Measurements from ENCODE around the gene ADGRG4.

ADGRG4 gene

GRCh38 chrX:136354201-136354600 is 53.4 kb downstream of the ADGRG4 start:
- H3K27ac ChIP-seq = no peak overlapping the region
- no peak for DNase-seq (ENCODE audit: low spot score)
- CTCF ChIA-PET = no interaction called here
- TF ChIP-seq CTCF (conservative IDR thresholded peaks at IDR 0.05; ENCODE audit: low read depth) = no peak
- POLR2A ChIA-PET (ENCODE audit: low non-redundant PET) = no interaction called here

DNA sequence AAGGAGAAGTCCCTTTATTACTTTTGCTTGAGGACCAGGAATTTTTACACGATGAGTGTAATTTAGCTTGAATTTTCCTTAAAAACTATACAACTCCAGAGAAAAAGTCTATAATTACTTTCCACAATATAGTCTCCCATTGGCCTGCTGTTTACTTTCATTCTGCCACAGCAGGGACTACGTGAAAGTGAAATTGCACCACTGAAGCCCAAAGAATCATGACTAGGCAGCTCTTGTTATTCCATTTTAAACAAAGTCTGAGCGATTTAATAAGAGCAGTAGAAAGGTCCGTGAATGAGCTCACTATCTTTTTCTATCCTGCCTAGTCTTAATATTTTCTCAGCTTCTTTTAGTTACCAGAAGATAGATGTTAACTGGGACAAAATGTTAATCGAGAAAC is 68.6 kb downstream of the ADGRG4 start:
- no peak overlapping the region for H3K27ac ChIP-seq
- DNase-seq (ENCODE audit: low spot score) = no peak
- TF ChIP-seq CTCF (conservative IDR thresholded peaks at IDR 0.05; ENCODE audit: low read depth) = no peak
- POLR2A ChIA-PET (ENCODE audit: low non-redundant PET) = no interaction called here
- CTCF ChIA-PET = no interaction called here

DNA sequence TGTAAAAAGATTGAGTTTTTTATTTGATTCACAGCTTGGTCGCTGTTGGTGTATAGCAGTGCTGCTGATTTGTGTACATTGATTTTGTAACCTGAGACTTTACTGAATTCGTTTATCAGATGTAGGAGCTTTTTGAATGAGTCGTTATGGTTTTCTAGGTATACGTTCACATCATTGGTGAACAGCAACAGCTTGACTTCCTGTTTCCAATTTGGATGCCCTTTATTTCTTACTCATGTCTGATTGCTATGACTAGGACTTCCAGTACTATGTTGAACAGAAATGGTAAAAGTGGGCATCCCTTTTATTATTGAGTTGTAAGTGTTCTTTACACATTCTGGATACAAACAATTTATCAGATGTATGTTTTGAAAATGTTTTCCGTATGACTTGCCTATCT is 76.0 kb downstream of the ADGRG4 start:
- ChIA-PET CTCF (no interaction called here), POLR2A (ENCODE audit: low non-redundant PET) (no interaction called here)
- no peak overlapping the region for H3K27ac ChIP-seq
- TF ChIP-seq CTCF (conservative IDR thresholded peaks at IDR 0.05; ENCODE audit: low read depth) = no peak
- no peak for DNase-seq (ENCODE audit: low spot score)

DNA sequence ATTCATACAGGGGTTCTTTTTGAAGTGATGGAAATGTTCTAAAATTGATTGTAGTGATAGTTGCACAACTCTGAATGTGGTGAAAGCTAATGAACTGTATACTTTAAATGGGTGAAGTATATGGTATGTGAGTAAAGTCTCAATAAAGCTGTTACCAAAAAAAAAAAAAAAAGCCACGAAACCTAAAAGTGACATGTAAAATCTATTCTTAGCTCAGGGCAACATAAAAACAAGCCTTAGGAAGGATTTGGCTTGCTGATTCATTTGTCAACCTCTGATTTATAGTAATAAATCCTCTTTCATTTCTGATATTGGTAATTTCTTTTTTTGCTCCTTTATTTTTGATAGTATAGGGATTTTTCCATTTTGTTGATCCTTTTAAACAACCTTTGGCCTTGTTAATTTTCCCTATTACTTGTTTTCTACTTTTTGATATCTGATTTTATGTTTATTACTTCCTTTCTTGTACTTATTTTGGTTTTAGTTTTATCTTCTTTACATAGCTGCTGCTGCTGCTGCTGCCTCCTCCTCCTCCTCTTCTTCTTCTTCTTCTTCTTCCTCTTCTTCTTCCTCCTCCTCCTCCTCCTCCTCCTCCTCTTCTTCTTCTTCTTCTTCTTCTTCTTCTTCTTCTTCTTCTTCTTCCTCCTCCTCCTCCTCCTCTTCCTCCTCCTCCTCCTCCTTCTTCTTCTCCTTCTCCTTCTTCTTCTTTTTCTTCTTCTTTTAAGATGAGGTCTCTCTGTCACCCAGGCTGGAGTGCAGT is 79.4 kb downstream of the ADGRG4 start:
- DNase-seq (ENCODE audit: low spot score) = no peak
- ChIA-PET POLR2A (ENCODE audit: low non-redundant PET) (no interaction called here), CTCF (interaction anchor here (0.6 kb wide), 1 partner anchor 328 kb away, joined by 3 read pairs; no protein-coding TSS in a partner anchor)
- TF ChIP-seq CTCF (conservative IDR thresholded peaks at IDR 0.05; ENCODE audit: low read depth) = no peak
- no peak overlapping the region for H3K27ac ChIP-seq

DNA sequence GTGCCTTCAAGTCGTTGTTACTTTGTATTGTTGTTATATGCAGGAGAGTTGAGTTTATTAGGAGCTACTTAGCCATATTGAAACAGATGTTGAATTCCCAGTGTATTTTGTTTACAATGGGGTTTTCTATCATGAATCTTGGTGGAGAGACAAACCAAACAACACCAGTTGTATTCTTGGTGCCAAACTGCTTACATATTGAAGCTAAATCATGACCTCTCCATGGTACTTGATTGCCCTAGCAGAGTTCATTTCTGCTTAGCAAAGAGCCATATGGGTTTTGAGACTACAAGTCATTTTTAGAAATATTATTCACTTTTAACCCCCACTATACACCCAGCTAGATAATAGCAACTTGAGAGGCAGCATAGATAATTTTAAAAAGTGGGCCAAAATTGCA is 85.4 kb downstream of the ADGRG4 start:
- ChIA-PET POLR2A (ENCODE audit: low non-redundant PET) (no interaction called here), CTCF (interaction anchor here (0.6 kb wide), 1 partner anchor 44 kb away, joined by 3 read pairs; no protein-coding TSS in a partner anchor)
- H3K27ac ChIP-seq = no peak overlapping the region
- no peak for TF ChIP-seq CTCF (conservative IDR thresholded peaks at IDR 0.05; ENCODE audit: low read depth)
- DNase-seq (ENCODE audit: low spot score) = no peak

GRCh38 chrX:136386826-136387225 is 86.1 kb downstream of the ADGRG4 start:
- no peak for DNase-seq (ENCODE audit: low spot score)
- H3K27ac ChIP-seq = no peak overlapping the region
- ChIA-PET POLR2A (ENCODE audit: low non-redundant PET) (no interaction called here), CTCF (no interaction called here)
- TF ChIP-seq CTCF (conservative IDR thresholded peaks at IDR 0.05; ENCODE audit: low read depth) = no peak
